RPMI7951 (cell line): Measurements from ENCODE around the gene ITIH2. TPM values are rescaled to one million over a fixed set of nuclear protein-coding genes. Genes with fewer than 3 reads are reported as not detected.
"Not testable (repeated sequence)": the region's sequence is repeated elsewhere in the genome, so short reads cannot be mapped to it uniquely, and the experiment has no call there.

ENCODE experiments used
- DNase-seq: peaks from one replicate; pipeline ENCODE4 v3.0.0-alpha.2; 2012; ENCODE audit warnings: low read depth
- total RNA-seq: library from RNA; depleted of rRNA; stranded (reverse); fragments of >200 nt; shearing (Covaris generic); gene quantifications from 2 replicates; pipeline ENCODE4 v1.2.3, GENCODE V29; 2014

ITIH2 gene
- total RNA-seq, 1 experiment from 2014 or later, result not detected

GRCh38 chr10:7693194-7693593, 9.9 kb upstream of the ITIH2 start:
- not testable (repeated sequence) for DNase-seq

- no peak for DNase-seq
Measured at GRCh38 chr10:7696545-7696944, 6.6 kb upstream of the ITIH2 start.

- DNase-seq, result no peak
Measured at GRCh38 chr10:7697426-7697825, 5.7 kb upstream of the ITIH2 start.

GRCh38 chr10:7700577-7701125, 2.5 kb upstream of the ITIH2 start:
- no peak for DNase-seq

- no peak for DNase-seq
Measured at GRCh38 chr10:7701158-7701742, 1.9 kb upstream of the ITIH2 start.

- no peak for DNase-seq
Measured at GRCh38 chr10:7702288-7702812, 766 bp upstream of the ITIH2 start.

- DNase-seq, result no peak
Measured at GRCh38 chr10:7704071-7705016, 1.2 kb downstream of the ITIH2 start.

GRCh38 chr10:7705341-7705740, 2.2 kb downstream of the ITIH2 start:
- no peak for DNase-seq

GRCh38 chr10:7706534-7707073, 3.5 kb downstream of the ITIH2 start:
- DNase-seq, result no peak

- DNase-seq, result no peak
Measured at GRCh38 chr10:7707102-7707501, 4.0 kb downstream of the ITIH2 start.

GRCh38 chr10:7707858-7708622, 4.9 kb downstream of the ITIH2 start:
- no peak for DNase-seq

GRCh38 chr10:7708832-7709231, 5.7 kb downstream of the ITIH2 start:
- DNase-seq, result no peak

GRCh38 chr10:7710446-7710845, 7.3 kb downstream of the ITIH2 start:
- DNase-seq, result no peak

- not testable (repeated sequence) for DNase-seq
Measured at GRCh38 chr10:7711075-7711474, 8.0 kb downstream of the ITIH2 start.

GRCh38 chr10:7715515-7715914, 12.4 kb downstream of the ITIH2 start:
- no peak for DNase-seq

GRCh38 chr10:7717767-7718166, 14.7 kb downstream of the ITIH2 start:
- no peak for DNase-seq

GRCh38 chr10:7718685-7719084, 15.6 kb downstream of the ITIH2 start:
- DNase-seq, result no peak

- no peak for DNase-seq
Measured at GRCh38 chr10:7720478-7720877, 17.4 kb downstream of the ITIH2 start.

- DNase-seq, result no peak
Measured at GRCh38 chr10:7722927-7723529, 19.9 kb downstream of the ITIH2 start.

GRCh38 chr10:7734821-7735220, 31.7 kb downstream of the ITIH2 start:
- DNase-seq, result no peak
